C4-2B (cell line): ENCODE results near the gene CDCA8.

Source experiments
- CTCF ChIP-seq: fragments of 450-650 bp; conservative IDR thresholded peaks from 2 replicates; pipeline ENCODE4 v1.5.1; 2017; ENCODE audit warnings: mild to moderate bottlenecking
- ZFX ChIP-seq: fragments of 450-650 bp; IDR thresholded peaks from 2 replicates; pipeline ENCODE4 v1.6.1; 2017

GRCh38 chr1:37728416-37728815 is 36.1 kb downstream of the CDCA8 start:
- no peak for TF ChIP-seq CTCF
- TF ChIP-seq ZFX, result no peak
